Kidney (tissue), 14 donors: Measurements from ENCODE around the gene ETS2. TPM values are rescaled to one million over a fixed set of nuclear protein-coding genes. Genes with fewer than 3 reads are reported as not detected.

Source experiments
- DNase-seq, 5 donors: peaks; one replicate each; pipeline ENCODE4 v3.0.0-alpha.2; 2013 to 2020
- FAIRE-seq: peaks from 2 replicates; lab custom pipeline; 2012; peaks lifted over from hg19 to GRCh38; lab: Jason Lieb, UNC
- H3K27ac ChIP-seq, 2 donors: one replicate each; pipeline ENCODE4 v1.7.0; 2013; ENCODE audit warnings: low read depth in 2 of 2, low read length in 2 of 2, inconsistent platforms in 1 of 2
- H3K27me3 ChIP-seq: one replicate; pipeline ENCODE4 v1.7.1; 2013; ENCODE audit warnings: low read length, inconsistent platforms; ENCODE audit not compliant: control insufficient read depth, insufficient read depth
- H3K36me3 ChIP-seq, 3 donors: one replicate each; pipeline versions ENCODE4 v1.7.0 to v1.7.1; 2013; ENCODE audit warnings: low read length in 3 of 3, control low read depth in 1 of 3, inconsistent platforms in 1 of 3; ENCODE audit not compliant: insufficient read depth in 3 of 3, control insufficient read depth in 2 of 3
- H3K4me1 ChIP-seq, 3 donors: one replicate each; pipeline versions ENCODE4 v1.7.0 to v1.7.1; 2013; ENCODE audit warnings: low read length in 3 of 3, inconsistent platforms in 1 of 3, low read depth in 1 of 3; ENCODE audit not compliant: control insufficient read depth in 2 of 3, insufficient read depth in 2 of 3
- H3K4me3 ChIP-seq, 3 donors: one replicate each; pipeline versions ENCODE4 v1.7.0 to v1.8.1; 2013; ENCODE audit warnings: low read length in 3 of 3, control low read depth in 1 of 3, inconsistent platforms in 1 of 3
- H3K9ac ChIP-seq, 3 donors: one replicate each; pipeline versions ENCODE4 v1.7.0 to v1.7.1; 2013; ENCODE audit warnings: low read length in 3 of 3, control low read depth in 1 of 3, inconsistent platforms in 1 of 3
- H3K9me3 ChIP-seq, 3 donors: one replicate each; pipeline versions ENCODE4 v1.7.0 to v1.7.1; 2013; ENCODE audit warnings: low read length in 3 of 3, control low read depth in 1 of 3, inconsistent platforms in 1 of 3; ENCODE audit not compliant: control insufficient read depth in 2 of 3, insufficient read depth in 1 of 3
- CTCF ChIP-seq: IDR thresholded peaks from 3 replicates; pipeline ENCODE4 v1.5.1; 2012; ENCODE audit warnings: mild to moderate bottlenecking, moderate library complexity, borderline replicate concordance; ENCODE audit not compliant: insufficient read depth; ENCODE audit errors: extremely low read depth
- intact Hi-C: fragments of 100-400 bp; cut with DNase I; formaldehyde crosslinking; loops from one replicate; pipeline ENCODE4 v1.11.1; 2022
- polyA plus RNA-seq: library from polyadenylated mRNA; stranded (reverse); fragments of 350-450 nt; fragmentation: Illumina TruSeq; extraction: RNeasy Lipid Tissue Mini Kit (QIAGEN cat#74804); gene quantifications from one replicate; pipeline ENCODE4 v1.2.3, GENCODE V29; 2014; ENCODE audit warnings: low read depth, low replicate concordance; ENCODE audit not compliant: insufficient read depth
- total RNA-seq: library from RNA; stranded (reverse); fragmentation: NEBNext Ultra II Directional; extraction: Animal tissue kit (Norgen Biotek cat#: 25700); gene quantifications from one replicate; pipeline ENCODE4 v1.2.1, GENCODE V29; 2021
- donor health status: control.
- donor health status: control.
- donor health status: control.
- donor health status: control.
- donor health status: control.
- donor health status: DM: yes; HTN: yes; CAD: no.
- donor health status: Normal renal cell carcinoma (clear cell type).

ETS2 gene
- total and polyA plus RNA-seq, 2 donors from 2014 or later, result 43.1 to 178 TPM

- Histone ChIP-seq H3K9ac (no peak overlapping the region), H3K36me3 (no peaks in the 10 kb centered on the region), H3K4me1 (peaks cover 0 to 10% (median 0%) of the 10 kb centered on the region in 3 donors), H3K4me3 (no peak overlapping the region), H3K27me3 (no peaks in the 10 kb centered on the region), H3K27ac (no peak overlapping the region), H3K9me3 (no peaks in the 10 kb centered on the region)
- TF ChIP-seq CTCF, result no peak
- intact Hi-C loops, result no loop called here
- FAIRE-seq (no peak), DNase-seq (no peak)
These were observed 15.7 kb upstream of the ETS2 start for GRCh38 chr21:38790059-38790458.

DNA sequence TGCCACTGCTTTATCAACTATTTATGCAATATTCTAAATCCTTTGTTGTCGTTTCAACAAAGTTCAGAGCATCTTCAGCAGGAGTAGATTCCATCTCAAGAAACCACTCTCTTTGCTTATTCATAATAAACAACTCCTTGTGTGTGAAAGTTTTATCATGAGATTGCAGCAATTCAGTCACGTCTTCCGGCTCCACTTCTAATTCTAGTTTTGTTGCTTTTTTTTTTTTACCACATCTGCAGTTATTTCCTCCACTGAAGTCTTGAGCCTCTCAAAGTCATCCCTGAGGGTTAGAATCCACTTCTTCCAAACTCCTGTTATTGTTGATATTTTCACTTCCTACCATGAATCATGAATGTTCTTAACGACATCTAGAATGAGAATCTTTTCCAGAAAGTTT lies 14.8 kb upstream of the ETS2 start:
- H3K27me3 ChIP-seq, result no peaks in the 10 kb centered on the region
- H3K4me1 ChIP-seq, result peaks cover 0 to 11% (median 0%) of the 10 kb centered on the region in 3 donors
- intact Hi-C loops, result no loop called here
- FAIRE-seq (no peak), DNase-seq (no peak)
- no peaks in the 10 kb centered on the region for H3K36me3 ChIP-seq
- TF ChIP-seq CTCF, result no peak
- no peak overlapping the region for H3K27ac ChIP-seq
- no peak overlapping the region for H3K9ac ChIP-seq
- no peak overlapping the region for H3K4me3 ChIP-seq
- H3K9me3 ChIP-seq, result no peaks in the 10 kb centered on the region

DNA sequence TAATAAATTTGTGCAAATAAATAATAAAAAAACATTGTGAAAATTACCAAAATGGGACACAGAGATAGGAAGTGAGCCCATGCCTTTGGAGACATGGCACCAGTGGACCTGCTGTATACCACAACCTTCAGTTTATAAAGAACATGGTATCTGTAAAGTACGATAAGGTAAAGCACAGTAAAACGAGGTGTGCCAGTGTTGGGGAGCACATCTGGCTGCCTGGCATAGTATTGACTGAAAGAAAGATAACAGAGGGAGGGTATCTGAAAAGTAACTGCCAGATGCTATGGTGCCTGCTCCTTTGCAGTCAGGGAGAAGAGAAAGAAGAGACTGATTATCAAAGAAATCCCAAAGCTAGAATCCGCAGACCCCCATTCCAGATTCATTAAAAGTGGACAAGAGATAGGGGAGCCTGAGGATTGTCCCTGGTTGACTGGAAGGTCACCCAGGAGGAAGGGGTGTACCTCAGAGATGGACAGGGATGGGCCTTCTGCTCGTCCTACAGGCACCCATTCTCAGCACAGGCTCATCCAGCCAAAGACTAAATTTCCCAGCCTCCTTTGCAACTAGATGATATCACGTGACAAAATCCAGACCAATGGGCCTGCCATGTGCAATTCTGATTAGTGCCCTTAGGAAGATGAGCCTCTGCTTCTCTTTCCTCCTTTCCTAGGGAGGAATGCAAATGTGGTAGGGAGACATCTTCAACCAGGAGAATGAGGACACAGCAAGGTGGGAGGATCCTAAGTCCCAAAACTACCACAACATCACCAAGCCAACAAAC lies 12.9 kb upstream of the ETS2 start:
- Histone ChIP-seq H3K36me3 (no peaks in the 10 kb centered on the region), H3K9me3 (no peaks in the 10 kb centered on the region), H3K27ac (no peak overlapping the region), H3K4me1 (peaks cover 0 to 8% (median 0%) of the 10 kb centered on the region in 3 donors), H3K27me3 (no peaks in the 10 kb centered on the region), H3K4me3 (no peak overlapping the region), H3K9ac (no peak overlapping the region)
- TF ChIP-seq CTCF, result no peak
- no peak for DNase-seq
- no peak for FAIRE-seq
- intact Hi-C loops, result no loop called here
